Activated T-helper 1 cell treated with Interleukin-2 at 50 U/mL for 16 hours (primary cell): ENCODE data around the gene KAT6B.
"Not testable (repeated sequence)": the region's sequence is repeated elsewhere in the genome, so short reads cannot be mapped to it uniquely, and the experiment has no call there.

ENCODE experiments used
- DNase-seq: peaks from one replicate; pipeline ENCODE4 v3.0.0-alpha.2; 2020; ENCODE audit warnings: low read depth

KAT6B gene

GRCh38 chr10:74890460-74890859, 64.1 kb downstream of the KAT6B start:
- no peak for DNase-seq

- no peak for DNase-seq
These were observed 64.7 kb downstream of the KAT6B start for GRCh38 chr10:74891053-74891452.

GRCh38 chr10:74892839-74893238, 66.4 kb downstream of the KAT6B start:
- no peak for DNase-seq

- DNase-seq: not testable (repeated sequence)
These were observed 66.9 kb downstream of the KAT6B start for GRCh38 chr10:74893329-74893728.

- no peak for DNase-seq
These were observed 70.6 kb downstream of the KAT6B start for GRCh38 chr10:74896788-74897527.

- no peak for DNase-seq
These were observed 72.0 kb downstream of the KAT6B start for GRCh38 chr10:74898201-74898976.

- no peak for DNase-seq
These were observed 73.9 kb downstream of the KAT6B start for GRCh38 chr10:74900297-74900696.

GRCh38 chr10:74901301-74901700, 74.9 kb downstream of the KAT6B start:
- no peak for DNase-seq

- DNase-seq: no peak
These were observed 75.6 kb downstream of the KAT6B start for GRCh38 chr10:74901867-74902450.

- DNase-seq: no peak
These were observed 77.1 kb downstream of the KAT6B start for GRCh38 chr10:74903491-74903890.

- DNase-seq: no peak
These were observed 80.3 kb downstream of the KAT6B start for GRCh38 chr10:74906611-74907198.

- DNase-seq: no peak
These were observed 83.3 kb downstream of the KAT6B start for GRCh38 chr10:74909670-74910069.

- no peak for DNase-seq
These were observed 84.0 kb downstream of the KAT6B start for GRCh38 chr10:74910241-74910975.

GRCh38 chr10:74910976-74911350, 84.6 kb downstream of the KAT6B start:
- no peak for DNase-seq

GRCh38 chr10:74912182-74912581, 85.8 kb downstream of the KAT6B start:
- DNase-seq: no peak

GRCh38 chr10:74912682-74913081, 86.3 kb downstream of the KAT6B start:
- no peak for DNase-seq

GRCh38 chr10:74913377-74913979, 87.1 kb downstream of the KAT6B start:
- no peak for DNase-seq

GRCh38 chr10:74916283-74916682, 89.9 kb downstream of the KAT6B start:
- DNase-seq: no peak

- no peak for DNase-seq
These were observed 91.2 kb downstream of the KAT6B start for GRCh38 chr10:74917481-74918077.

GRCh38 chr10:74919671-74920070, 93.3 kb downstream of the KAT6B start:
- no peak for DNase-seq

GRCh38 chr10:74921070-74921469, 94.7 kb downstream of the KAT6B start:
- DNase-seq: not testable (repeated sequence)
